NCI-H345 (cell line): ENCODE results near the gene UBAC2.
"Not testable (repeated sequence)": the region's sequence is repeated elsewhere in the genome, so short reads cannot be mapped to it uniquely, and the experiment has no call there.

Source experiments
- DNase-seq: peaks from one replicate; lab custom pipeline; 2025; lab: John Stamatoyannopoulos, UW

UBAC2 gene

DNA sequence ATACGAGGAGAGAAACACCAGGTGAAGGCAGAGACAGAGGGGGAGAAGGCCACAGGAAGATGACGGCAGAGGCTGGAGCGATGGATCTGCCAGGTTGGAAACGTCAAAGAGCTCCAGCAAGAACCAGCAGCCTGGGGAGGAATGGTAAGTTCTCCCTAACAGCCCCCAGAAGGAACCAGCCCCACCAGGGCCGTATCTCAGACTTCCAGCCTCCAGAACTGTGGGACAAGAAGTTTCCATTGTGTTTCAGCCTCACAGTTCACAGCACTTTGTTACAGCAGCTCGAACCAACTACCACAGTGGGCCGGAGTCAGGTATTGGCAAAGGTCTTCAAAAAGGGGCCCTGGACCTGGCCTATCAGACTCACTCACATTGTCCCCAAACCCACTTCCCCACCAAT is 195.8 kb downstream of the UBAC2 start:
- DNase-seq = no peak

DNA sequence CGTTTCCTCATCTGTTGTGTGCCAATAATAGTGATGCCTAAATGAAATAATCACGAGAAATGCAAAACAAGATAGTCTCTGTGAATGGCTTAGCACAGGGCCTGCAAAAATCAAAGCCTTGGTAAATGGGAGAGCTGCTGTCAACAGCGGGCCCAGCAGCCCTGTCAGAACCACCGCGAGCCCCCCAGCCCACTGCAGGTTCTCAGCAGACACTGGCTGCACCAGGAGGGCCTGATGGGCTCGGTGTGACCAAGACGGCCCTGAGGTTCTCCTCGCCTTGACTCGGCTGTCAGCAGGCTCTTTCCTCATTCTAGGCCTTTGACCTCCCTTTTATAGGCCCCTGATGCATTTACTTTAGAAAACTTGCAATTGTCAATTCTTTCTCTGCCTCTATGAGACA is 197.4 kb downstream of the UBAC2 start:
- no peak for DNase-seq

DNA sequence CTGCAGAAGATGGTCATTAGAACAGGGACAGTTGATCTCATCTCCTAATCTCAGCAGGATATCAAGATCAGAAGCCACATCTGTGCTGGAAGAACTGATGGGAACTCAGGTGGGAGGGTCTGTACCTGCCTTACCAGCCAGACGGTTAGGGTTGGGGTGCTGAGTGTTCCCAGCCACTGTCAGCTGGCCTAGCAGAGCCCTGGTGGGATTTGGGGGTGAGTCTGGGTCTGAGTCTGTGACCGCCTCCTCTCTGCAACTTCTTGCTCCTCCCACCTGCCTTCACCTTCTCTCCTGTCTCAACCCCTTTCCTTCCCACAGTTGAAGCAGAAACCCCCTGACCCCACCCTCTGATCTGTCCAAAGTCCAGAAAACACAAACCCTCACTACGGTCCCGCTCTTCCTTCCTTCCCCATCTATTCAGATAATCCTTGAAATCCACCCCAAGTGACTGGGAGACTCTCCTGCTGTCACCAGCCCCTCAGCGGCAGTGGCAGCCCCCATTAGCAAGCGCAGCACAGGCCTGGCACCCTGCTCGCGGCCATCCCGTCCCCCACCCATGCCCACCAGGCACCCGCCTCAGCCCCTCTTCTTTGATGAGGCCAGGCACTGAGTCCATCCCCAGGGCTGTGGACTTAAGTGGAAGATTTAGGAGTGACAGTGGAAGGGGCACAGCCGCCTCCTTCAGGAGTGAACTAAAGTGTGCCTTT is 198.4 kb downstream of the UBAC2 start:
- no peak for DNase-seq

DNA sequence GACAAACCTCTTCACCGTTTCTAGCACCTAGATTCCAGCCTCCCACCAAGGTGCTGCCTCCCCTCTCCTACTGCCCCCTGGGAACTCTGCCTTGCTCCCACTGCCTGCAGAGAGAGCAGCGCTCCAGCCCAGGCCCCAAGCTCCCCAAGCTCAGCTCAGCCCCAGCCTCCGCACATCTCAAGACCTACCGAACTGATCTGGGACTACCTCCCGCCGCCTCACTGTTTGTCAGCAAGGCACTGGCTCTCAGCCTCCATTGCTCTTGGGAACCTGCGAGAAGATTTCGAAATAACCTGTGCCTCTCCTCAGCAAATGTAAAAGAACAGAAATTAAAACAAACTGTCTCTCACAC is 198.9 kb downstream of the UBAC2 start:
- DNase-seq = no peak

DNA sequence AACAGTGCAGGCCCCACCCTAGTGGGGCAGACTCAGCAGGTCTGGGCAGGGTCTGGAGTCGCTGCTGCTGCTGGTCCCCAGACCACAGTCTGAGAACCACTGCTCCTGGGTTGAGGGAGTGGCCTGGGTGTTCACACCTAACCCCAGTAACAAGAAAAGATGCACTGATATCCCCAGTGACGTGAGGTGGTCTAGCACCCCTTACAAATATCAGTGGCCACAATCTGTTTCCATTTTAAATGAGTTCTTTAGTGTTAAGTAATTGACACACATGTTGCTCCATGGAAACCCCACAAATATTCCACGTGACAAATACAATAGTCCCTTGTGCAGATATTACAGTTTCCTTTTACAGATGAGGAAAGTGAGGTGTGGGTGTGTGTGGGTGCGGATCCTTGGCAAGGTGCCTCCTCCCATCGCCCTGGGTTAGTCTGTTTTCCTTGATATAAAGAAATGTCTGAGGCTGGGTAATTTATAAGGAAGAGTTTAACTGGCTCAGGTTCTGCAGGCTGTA is 202.9 kb downstream of the UBAC2 start:
- no peak for DNase-seq

DNA sequence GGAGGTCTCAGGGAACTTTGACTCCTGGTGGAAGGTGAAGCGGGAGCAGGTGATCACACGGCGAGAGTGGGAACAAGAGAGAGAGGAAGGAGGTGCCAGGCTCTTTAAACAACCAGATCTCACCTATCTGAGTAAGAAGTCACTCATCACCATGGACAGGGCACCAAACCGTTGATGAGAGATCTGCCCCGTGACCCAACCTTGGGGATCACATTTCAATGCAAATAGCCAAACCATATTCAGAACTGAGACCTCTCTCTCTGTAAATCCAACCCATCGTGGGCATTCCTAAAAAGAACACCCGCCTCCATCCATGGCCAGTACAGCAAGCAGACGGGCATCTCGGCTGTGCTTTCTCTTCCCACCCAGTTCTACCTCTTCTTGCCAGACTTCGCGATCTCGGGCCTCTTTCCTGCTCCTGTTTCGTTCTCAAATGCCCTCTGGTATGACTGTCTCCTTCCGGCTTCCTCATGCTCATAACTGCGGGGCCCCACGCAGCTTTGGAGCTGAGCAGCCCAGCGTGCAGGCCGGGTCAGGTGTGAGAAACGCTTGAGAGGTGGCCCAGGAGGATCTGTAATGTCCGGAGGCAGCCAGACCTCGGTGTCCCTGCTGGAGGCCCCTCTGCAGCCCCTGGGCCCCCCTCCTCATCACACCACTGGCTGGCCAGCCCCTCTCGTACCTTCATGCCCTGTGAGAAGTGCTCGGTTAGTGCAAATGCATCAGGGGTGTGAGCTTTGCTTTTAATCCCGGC is 203.5 kb downstream of the UBAC2 start:
- no peak for DNase-seq

DNA sequence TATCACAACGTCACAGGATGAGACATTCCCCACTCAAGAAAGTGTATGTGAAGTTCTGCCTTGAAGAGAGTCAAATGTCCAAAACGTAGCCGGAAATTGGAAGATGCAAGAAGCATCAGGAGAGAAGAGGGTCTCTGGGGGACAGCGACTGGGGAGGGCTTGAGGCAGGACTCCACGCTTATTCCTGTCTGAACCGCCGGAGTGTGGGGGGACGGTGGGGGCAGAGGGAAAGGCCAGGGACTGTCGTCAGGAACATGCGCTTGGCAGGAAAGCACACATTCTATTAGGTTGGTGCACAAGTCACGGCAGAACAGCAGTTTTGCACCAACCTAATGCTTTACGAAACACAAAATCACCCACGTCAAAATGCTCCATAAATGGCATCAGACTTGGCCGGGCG is 205.3 kb downstream of the UBAC2 start:
- DNase-seq = no peak

DNA sequence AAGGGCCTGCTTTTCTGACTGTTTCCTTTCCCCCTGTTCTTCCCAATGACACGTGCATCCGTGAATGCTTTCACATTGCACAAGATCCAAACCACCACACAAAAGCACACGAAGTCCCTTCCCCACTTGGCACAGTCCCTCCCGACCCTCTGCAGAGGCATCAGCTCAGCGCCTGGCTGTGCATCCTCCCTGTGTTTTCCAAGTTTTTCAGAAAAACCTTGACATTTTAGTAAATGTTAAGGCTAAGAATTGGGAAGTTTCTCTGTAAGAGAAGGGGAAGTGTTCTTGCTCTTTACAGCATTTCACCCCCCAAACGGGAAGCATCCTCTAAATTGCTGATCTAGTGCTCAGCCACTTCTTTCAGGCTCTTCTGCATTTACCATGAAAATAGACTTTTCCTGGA is 206.1 kb downstream of the UBAC2 start:
- no peak for DNase-seq

DNA sequence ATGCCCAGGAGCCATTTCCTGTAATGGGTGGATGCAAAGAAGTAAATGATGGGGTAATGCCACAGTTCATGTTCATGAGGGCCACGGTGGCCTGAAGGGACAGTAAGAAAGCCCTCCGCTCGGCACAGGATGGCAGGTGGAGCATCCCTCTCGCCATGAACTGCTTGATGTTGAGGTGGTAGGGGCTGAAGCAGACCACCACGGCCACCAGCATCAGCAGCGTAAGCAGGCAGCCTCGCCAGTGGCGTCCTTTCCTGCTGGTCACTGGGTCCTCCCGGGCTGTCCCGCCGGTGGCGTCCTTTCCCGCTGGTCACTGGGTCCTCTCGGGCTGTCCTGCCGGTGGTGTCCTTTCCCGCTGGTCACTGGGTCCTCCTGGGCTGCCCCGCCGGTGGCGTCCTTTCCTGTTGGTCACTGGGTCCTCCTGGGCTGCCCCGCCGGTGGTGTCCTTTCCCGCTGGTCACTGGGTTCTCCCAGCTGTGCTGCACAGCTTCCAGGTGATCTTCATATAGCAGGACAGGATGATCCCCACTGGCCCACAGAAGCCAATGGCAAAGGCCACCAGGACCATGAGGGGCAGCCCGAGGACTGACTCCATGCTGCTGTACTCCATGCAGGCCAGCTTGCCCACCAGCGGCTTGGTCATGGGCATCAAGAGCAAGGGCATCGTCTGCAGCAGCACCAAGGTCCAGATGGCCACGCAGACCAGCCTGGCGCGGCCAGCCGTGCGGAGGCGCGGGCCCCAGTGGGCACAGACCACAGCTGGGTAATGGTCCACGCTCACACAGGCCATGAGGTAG is 207.4 kb downstream of the UBAC2 start:
- DNase-seq = no peak

DNA sequence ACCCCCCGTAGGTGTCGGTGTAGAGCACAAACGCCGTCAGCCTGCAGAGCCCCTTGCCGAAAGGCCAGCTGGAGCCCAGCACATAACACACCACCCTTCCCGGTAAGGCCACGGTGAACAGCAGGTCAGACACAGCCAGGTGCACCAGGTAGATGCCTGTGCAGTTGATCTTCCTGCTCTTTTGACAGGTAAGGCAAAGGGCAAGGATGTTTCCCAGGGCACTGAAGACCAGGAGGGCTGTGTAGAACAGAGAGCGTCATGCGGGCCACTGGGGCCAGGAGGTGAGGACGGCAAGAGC is 208.0 kb downstream of the UBAC2 start:
- DNase-seq = no peak

DNA sequence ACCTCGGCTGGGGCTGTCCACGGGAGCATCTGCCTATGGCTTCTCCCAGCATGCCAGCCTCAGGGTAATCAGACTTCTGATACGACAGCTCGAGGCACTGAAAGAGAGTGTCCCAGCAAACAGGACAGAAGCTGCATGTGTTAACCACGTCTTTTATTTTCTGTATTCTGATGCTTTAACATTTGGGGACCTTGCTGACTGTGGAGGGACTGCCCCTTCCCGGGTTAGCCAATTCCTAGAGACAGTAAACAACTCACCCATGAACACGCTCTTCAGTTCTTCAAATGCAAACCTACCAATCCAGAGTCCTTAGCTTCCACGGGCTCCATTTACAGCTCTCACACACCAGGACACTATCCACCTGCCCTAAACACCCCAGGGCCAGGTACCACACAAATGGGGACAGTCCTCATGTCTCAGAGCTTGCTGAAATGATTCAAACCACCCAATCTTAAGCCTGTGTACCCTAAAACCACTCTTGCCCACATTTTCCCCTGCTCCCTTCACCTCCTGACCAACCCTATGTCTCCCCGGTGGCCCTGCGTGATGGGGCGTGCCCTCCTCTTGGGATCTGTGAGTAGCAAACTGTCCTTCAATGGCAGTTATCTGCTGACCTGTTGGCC is 208.9 kb downstream of the UBAC2 start:
- not testable (repeated sequence) for DNase-seq

DNA sequence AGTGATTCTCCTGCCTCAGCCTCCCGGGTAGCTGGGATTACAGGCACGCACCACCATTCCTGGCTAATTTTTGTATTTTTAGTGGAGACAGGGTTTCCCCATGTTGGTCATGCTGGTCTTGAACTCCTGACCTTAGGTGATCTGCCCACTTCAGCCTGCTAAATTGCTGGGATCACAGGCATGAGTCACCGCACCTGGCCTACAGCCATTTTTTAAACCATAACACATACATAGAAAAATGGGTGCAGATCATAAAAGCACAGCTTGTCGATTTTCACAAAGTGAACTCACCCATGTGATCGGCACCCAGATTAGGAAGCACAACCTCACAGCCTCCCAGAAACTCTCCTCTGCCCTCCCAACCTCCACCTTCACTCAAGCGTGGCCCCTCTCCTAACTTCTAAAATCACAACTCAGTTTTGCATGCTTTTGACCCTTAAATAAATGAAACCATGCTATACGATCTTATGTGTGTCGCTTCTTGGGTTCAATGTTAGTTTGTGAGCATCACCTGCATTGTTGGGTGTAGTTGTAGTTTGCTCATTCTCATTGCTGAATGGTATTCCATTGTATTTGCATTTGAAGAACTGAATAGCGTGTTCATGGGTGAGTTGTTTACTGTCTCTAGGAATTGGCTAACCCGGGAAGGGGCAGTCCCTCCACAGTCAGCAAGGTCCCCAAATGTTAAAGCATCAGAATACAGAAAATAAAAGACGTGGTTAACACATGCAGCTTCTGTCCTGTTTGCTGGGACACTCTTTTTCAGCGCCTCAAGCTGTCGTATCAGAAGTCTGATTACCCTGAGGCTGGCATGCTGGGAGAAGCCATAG is 210.2 kb downstream of the UBAC2 start:
- not testable (repeated sequence) for DNase-seq

DNA sequence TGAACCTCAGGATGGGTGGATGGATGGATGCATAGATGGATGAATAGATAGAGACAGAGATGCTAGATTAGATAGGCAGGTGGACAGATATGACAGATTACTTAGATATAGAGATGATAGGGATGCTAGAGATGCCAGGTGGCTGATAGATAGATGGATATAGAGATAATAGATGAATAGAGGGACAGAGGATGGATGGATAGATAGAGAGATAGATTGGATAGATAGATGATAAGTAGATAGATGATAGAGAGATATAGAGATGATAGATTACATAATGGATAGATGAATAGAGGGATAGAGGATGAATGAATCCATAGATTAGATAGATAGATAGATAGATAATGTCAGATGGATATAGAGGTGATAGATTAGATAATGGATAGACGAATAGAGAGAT is 212.2 kb downstream of the UBAC2 start:
- no peak for DNase-seq

DNA sequence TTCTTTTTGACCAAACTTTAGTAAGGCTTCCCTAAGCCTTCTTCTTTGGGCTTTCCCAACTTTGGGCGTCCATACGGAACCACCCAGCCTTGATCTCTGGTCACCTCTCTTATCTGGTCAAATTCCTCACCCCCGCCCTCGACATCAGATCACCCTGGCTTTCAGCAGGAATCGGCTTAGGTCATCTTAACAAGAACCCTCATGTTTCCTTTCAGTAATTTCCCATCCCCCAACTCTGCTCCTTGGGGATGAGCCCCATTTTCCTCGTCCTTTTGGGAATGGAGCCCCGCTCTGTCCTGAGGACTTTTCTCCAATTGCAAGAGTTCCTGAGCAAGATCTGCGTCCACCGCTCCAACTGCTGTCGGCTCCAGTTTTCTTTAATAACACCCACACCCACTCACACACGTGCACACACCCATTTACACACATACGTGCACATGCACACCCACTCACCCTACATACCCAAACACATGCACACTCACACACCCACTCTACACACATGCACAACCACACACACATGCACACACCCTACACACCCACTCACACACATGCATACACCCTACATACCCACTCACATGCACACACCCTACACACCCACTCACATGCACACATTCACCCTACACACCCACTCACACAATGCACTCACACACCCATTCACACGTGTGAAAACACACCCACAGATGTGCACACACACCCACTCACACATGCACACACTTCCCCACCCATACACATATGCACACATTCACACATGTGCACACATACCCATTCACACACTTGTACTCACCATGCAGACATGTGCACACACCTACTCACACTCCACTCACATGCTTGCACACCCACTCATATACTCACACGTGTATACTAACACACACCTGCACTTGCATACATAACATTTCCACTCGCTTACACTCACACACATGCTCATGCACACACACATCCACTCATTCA is 213.7 kb downstream of the UBAC2 start:
- no peak for DNase-seq

DNA sequence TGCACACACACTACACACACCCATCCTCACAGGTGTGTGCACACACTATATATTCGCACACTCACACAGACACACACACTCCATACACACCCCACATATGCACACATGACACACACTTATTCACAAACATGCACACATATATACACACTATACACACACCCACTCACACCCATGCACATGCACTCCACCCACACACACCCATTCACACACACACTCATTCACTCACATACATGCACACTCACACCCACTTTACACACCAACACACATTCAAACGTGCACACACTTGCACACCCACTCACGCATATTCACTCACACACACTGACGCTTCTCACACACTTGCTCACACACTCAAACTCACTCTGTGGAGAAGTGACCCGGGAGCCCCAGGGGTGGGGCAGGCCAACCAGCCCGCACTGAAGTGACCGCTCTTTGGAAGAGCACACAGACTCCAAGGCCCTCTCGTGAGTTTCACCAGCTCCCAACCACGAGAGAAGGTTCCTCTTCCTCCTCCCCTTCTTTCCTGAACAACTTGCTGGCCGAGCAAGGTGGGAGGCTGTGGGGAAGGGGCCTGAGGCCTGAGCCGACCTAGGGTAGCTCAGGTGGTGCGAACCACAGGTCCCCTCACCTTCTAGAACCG is 214.5 kb downstream of the UBAC2 start:
- DNase-seq = no peak

DNA sequence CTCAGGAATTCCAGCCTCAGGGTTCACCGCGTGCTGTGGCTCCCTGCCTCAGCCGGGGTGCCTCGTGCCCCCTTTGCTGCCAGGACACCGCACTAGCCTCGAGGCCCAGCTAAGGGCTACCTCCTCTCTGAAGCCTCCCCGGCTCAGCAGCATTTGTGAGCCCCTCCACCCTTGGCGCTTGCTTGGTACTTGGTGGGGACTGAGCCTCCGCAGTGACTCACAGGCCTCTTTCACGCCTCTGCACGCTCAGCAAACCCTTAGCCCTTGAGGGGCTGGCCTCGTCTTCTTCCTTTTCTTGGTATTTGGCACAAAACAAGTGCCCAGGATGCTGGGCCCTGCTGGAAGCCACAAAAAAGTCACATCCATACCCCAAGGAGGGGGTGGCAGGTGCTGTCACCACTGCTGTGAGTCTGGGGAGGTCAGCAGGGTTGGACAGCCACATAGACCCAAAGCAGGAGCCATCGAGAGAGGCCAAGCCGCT is 215.2 kb downstream of the UBAC2 start:
- no peak for DNase-seq

DNA sequence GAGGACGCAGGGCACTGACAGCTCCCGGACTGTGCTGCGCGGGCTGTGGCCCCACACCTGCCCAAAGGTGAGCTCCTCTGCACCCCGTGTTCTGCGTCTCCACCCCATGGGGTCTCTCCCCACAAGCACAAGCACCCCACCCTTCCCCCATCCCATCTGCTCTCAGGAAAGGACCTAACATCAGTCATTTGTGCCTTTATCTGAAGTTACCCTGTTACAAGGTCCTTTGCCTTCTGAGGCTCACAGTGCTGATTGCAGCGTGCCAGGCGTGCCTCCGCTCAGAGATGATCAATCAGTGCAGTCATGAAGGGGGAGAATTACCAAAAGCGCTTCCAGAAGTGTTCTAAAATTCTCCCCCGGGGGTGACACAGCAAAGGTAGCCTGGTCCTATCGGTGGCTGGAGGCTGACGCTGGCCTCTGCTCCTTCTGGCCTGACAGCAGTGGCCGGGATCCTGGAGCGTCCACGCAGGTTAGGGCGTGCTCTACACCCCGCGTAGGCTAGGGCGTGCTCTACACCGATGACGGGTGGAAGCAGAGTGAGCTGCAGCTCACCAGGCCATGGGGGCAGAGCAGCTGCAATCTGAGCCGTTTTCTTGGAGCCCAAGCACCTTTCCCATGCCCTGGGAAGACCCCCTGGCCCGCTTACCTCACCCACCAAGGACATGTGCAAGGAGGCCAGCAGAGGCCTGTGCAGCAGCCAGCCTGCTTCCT is 215.9 kb downstream of the UBAC2 start:
- DNase-seq = no peak

DNA sequence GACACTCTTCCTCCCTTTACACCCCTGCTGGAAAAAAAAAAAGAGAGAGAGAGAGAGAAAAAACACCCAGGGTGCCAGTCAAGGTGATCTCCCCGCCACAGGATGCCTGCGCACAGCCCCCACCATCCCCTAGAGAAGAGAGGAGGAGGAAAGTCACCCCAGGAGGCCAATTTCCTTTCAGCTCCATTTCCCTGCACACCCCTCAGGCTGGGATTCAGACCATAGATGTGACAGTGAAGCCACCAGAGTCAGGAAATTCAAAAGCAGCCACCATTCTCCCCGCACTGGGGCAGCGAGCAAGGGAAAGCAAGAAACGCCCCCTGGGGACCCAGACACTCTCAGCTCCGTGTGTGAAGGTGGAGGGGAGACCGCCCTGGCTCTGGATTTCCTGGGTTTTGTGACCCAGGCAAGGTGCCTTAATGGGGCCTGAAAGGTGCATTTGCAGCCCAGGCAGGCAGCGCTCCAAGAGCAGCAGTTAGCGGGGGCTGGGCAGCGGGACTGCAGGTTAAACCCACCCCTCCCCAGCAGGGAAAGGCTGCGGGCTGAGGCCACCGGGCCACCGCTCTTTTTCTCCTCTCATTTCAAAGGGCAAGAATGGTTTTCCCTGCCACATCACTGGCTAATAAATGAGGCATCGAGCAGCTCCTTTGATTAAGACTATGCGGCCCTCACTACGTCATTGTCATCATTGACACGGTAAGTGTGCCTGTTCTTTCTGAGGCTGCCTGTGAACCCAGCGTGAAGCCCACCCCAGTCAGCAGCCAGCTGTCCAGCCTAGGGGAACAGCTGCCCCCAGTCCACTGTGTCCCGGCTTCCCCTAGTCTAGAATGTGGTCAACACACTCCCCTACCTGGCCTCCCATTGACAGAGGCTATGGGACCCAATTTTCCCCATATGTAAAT is 216.8 kb downstream of the UBAC2 start:
- DNase-seq = no peak
